HG02884 (cell line): ENCODE data around the gene EYA2.

ENCODE experiments used
- ATAC-seq: cut with Tn5 transposase; IDR thresholded peaks from one replicate; pipeline ENCODE4 v1.9.1; 2021; ENCODE audit warnings: mild to moderate bottlenecking, moderate library complexity; ENCODE audit not compliant: unreplicated experiment

The EYA2 gene

GRCh38 chr20:47216819-47217410 lies 322.3 kb downstream of the EYA2 start:
- ATAC-seq, result no peak

GRCh38 chr20:47217482-47218446 lies 323.1 kb downstream of the EYA2 start:
- no peak for ATAC-seq

DNA sequence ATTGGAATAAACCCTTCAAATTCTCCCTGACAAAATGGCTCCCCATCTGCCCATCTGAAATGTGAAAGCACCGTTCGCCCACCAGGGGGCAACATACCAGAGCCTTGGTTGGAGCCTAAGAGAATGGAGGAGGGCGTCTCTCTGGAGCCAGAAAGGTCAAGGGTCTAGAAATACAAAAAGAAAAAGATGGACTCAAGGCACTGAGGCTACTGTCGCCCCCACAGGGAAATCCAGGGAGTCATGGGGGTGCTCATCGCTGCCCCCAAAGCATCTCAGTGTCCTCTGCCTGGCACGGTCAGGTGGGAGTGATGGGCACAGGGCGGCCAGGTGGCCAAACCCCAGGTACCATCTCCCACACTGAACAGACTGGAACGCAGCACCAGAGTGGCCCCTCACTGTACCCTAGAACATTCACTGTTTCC lies 325.5 kb downstream of the EYA2 start:
- ATAC-seq, result no peak

DNA sequence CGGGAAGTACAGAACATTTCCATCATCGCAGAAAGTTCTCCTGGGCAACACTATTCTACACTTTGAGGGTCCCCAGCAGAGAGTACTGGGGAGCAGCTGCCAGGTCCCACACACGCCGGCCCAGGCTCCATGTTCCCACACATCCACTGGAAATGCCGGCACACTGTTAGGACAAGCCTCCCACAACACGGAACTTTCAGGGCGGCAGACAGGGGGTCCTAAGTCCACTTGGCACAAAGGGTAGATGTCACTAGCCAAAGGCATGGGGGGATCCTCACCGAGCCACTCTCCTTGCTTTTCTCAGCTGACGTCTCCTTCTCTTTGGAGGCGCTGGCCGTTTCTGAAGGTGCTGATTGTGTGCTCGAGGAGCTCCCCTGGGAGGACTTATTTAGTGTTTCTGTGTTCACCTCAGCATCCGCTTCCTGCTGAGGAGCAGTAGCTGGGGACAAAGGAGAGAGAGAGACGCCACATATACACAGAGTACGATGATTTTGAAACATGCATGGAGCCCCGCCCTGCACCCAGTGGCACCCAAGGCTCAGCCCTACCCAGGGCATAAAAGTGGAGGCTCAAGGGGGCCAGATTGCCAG lies 326.5 kb downstream of the EYA2 start:
- ATAC-seq, result no peak

DNA sequence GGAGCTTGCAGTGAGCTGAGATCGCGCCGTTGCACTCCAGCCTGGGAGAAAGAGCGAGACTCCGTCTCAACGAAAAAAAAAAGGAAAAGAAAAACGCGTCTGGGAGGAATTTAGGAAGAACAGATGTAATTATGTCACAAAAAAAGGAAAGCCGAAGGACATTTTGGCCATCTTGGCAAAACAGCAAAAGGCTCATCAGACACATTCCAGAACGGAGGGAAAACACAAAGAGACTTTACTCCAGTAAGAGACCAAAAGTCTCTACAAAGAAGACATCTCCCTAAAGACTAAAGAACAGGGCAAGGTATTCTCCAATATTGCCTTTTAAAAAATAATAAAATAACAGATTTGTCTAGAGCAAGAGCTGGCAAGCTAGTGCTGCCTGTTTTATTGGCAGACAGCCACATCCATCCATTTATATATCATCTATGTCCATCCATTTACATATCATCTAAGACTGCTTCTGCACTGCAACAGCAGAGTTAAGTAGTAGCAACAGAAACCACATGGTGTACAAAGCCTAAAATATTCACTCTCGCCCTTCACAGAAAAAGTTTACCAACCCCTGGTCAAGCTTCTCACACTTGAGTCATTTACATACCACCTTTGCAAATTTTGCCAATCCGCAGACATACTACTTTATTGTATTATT lies 328.0 kb downstream of the EYA2 start:
- ATAC-seq, result no peak

- no peak for ATAC-seq
Measured at GRCh38 chr20:47223896-47224295, 329.3 kb downstream of the EYA2 start.

- no peak for ATAC-seq
Measured at GRCh38 chr20:47224300-47224791, 329.7 kb downstream of the EYA2 start.

DNA sequence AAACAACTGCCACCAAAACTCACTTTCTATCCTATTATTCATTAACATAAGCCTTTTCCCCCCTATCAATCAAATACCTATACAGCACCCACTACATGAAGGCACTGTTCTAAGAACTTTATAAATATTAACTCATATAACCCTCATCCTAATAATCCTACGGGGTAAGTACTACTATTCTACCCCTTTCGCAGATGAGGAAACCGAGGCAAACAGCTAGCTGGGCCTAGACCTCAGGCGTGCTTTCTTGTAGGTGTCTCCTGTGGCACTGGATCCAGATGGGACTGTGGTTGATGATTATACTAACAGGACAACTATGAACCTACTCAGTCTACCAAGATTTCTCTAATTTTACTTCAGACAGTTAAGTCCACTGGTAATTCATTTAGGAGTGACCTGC lies 330.2 kb downstream of the EYA2 start:
- ATAC-seq, result no peak

GRCh38 chr20:47225458-47225857 lies 330.8 kb downstream of the EYA2 start:
- ATAC-seq, result no peak

DNA sequence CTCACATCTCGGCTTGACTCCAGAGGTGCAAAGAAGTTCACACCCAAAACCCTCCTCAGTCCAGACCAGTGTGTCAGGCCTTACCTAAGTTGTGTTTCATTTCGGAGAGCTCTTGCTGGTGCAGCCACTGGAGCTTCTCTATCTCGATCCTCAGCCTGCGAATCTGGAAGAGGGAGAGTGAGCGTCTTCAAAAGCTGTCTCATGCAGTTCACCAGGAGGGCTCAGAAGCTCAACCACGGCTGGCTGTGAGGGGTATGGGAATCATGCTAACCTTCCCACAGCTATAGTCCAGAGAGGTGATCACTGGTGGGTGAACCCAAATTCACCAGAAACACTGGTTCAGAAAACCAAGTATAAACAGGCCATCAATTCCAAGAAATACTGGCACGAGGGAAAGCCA lies 332.5 kb downstream of the EYA2 start:
- ATAC-seq, result no peak

DNA sequence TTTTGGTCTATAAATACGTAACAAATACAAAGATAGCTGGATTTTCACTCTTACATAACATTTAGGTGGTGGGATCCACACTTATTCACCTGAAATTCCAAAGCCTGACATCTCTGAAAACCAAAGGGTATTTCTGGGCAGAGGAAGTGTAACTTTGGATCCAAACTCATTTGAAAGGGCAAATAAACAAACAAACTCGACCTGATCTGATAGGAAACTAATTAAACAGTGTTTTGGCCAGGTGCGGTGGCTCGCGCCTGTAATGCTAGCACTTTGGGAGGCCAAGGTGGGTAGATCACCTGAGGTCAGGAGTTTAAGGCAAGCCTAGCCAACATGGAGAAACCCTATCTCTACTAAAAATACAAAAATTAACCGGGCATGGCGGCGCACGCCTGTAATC lies 332.9 kb downstream of the EYA2 start:
- ATAC-seq, result no peak

GRCh38 chr20:47228654-47229053 lies 334.0 kb downstream of the EYA2 start:
- ATAC-seq, result no peak

DNA sequence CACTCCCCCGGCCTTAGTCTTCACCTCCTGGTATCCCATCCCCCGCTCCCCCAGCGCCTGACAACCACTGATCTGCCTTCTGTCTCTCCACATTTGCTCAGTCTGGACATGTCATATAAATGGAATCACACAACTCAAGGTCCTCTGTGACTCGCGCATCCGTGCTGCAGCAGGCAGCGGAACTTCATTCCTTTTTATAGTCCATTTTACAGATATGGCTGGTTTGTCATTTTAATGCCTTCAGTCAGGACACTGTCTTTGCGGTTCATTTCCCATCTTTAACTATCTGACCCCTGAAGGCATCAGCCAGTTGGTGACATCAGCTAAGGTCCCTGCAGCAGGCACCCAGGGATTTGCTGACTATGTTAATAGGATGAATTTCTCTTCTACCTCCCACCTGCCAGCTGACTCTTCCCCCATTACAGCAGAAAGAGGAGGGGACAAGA lies 336.2 kb downstream of the EYA2 start:
- ATAC-seq, result no peak

GRCh38 chr20:47231382-47232039 lies 336.9 kb downstream of the EYA2 start:
- no peak for ATAC-seq

DNA sequence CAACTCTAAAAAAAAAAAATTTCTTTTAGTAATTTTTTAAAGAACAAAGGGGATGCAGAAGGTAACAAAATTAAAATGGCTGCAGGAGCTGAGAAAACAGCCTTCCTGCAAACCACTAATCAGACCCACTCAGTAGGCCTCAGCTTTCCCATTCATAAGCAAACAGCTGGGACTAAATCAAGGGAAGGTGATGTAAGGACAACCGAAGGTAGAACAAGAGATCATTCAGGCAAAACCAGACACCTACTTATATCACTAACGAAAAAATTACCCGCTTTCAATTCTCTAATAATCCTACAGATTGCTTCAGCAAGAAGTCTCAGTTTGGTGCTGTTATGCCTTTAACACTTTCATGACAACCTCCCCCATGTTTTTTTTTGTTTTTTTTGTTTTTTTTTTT lies 337.9 kb downstream of the EYA2 start:
- no peak for ATAC-seq

- no peak for ATAC-seq
Measured at GRCh38 chr20:47233333-47234188, 338.9 kb downstream of the EYA2 start.

DNA sequence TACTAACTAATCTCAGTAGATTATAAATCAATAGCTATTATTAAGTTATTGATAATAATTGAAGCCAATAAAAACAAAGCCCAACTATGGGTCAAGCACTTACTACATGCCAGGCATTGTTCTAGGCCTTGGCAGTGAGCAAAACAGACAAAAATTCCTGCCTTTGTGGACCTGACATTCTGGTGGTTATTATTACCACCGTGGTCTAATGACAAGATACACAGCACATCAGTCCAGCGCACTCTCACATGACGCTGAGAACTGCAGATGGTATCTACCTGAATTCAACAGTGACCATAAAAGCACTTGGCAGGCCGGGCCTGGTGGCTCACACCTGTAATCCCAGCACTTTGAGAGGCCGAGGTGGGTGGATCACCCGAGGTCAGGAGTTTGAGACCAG lies 340.5 kb downstream of the EYA2 start:
- no peak for ATAC-seq

- ATAC-seq, result no peak
Measured at GRCh38 chr20:47235853-47236638, 341.4 kb downstream of the EYA2 start.

DNA sequence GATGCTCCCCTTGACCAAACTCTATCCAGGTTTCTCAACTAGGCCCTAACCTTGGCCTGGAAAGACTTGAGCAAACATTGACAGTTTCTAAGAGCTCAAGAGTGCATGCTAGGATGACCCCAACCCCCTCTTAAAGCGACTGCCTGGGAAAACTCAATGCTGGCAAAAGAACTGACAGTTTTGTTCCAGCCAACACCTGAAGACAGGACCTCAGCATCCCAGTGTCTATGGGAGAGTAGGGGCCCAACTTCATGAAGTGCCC lies 341.9 kb downstream of the EYA2 start:
- no peak for ATAC-seq
